ENCODE data around the gene KDM1B. TPM values are rescaled to one million over a fixed set of nuclear protein-coding genes. Genes with fewer than 3 reads are reported as not detected.
"Not testable (repeated sequence)": the region's sequence is repeated elsewhere in the genome, so short reads cannot be mapped to it uniquely, and the experiment has no call there.

Gene KDM1B
- total RNA-seq, 2 donors from 2014 or later: 11.0 to 31.8 TPM

DNA sequence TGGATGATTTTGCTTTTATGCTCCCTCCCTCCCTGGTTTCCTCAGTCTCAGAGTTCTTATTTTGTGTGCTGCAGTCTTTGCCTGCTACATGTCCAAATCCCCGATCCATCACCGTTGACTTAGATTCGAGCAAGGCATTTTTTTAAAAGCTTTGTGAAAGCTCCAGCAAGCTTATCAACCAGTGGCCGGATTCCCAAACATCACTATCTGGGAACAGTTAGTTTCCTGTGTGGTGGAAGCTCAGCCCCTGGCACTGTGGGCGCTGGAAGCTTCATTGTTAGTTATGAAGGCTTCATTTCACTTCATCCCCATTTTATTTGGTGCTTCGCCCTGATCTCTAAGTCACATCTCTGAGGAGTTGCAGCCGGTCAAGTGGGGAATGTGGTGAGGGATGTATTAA is 64.4 kb downstream of the KDM1B start:
- Histone ChIP-seq H3K36me3 (no peaks in the 10 kb centered on the region), H3K27me3 (replicated peaks; ENCODE audit: insufficient read depth) (no peaks in the 10 kb centered on the region), H3K9me3 (no peaks in the 10 kb centered on the region), H3K4me3 (no peak overlapping the region), H3K27ac (no peak overlapping the region), H3K4me1 (replicated peaks) (no peaks in the 10 kb centered on the region)
- 16% methylated on average over 7 of the region's 7 CpGs for WGBS
- no peak for DNase-seq (ENCODE audit: low spot score)
- intact Hi-C loops (cut with DNase I): no loop called here
- TF ChIP-seq POLR2A (IDR thresholded peaks at IDR 0.05) (no peak), POLR2AphosphoS5 (IDR thresholded peaks at IDR 0.05) (no peak), CTCF (IDR thresholded peaks at IDR 0.05) (no peak)

DNA sequence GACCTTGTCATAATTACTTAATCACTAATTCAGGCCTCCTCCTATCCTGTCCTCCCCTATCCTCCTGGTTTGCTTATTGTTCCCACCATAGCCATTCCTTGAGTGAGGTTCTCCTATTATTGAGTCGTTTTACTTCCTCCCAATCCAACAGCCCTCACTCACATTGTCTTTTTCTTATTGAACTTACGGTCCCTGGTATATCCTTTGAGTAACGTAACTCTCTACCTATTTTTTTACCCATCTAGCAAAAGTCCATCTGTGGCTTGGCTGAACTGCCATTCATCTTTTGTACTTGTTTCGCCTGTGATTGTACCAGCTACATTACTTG is 66.0 kb downstream of the KDM1B start:
- no peak overlapping the region for H3K27ac ChIP-seq
- no peak for DNase-seq (ENCODE audit: low spot score)
- intact Hi-C loops (cut with DNase I): no loop called here
- no peak for TF ChIP-seq CTCF (IDR thresholded peaks at IDR 0.05)
- no peak for TF ChIP-seq POLR2A (IDR thresholded peaks at IDR 0.05)
- TF ChIP-seq POLR2AphosphoS5 (IDR thresholded peaks at IDR 0.05): no peak
- no peak overlapping the region for H3K4me3 ChIP-seq
- H3K9me3 ChIP-seq: no peaks in the 10 kb centered on the region
- no peaks in the 10 kb centered on the region for H3K4me1 ChIP-seq (replicated peaks)
- whole genome bisulfite sequencing: 89% methylated on average over 4 of the region's 4 CpGs
- H3K27me3 ChIP-seq (replicated peaks; ENCODE audit: insufficient read depth): no peaks in the 10 kb centered on the region
- H3K36me3 ChIP-seq: no peaks in the 10 kb centered on the region

DNA sequence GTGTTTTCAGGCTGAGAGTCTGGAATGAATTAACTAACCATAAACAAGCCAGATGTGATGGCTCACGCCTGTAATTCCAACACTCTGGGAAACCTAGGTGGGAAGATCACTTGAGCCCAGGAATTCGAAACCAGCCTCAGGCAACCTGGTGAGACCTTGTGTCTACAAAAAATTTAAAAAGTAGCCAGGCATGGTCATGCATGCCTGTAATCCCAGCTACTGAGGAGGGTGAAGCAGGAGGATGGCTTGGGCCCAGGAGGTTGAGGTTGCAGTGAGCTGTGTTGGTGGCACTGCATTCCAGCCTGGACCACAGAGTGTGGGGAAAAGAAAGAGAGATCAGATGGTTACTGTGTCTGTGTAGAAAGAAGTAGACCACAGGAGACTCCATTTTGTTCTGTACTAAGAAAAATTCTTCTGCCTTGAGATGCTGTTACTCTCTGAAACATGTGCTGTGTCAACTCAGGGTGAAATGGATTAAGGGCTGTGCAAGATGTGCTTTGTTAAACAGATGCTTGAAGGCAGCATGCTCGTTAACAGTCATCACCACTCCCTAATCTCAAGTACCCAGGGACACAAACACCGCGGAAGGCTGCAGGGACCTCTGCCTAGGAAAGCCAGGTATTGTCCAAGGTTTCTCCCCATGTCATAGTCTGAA is 71.4 kb downstream of the KDM1B start:
- WGBS: 91% methylated on average over 5 of the region's 5 CpGs
- DNase-seq (ENCODE audit: low spot score); H3K27ac ChIP-seq; H3K4me1 ChIP-seq (replicated peaks); H3K36me3 ChIP-seq; H3K9me3 ChIP-seq; intact Hi-C loops (cut with DNase I); H3K4me3 ChIP-seq; H3K27me3 ChIP-seq (replicated peaks; ENCODE audit: insufficient read depth): not testable (repeated sequence)

DNA sequence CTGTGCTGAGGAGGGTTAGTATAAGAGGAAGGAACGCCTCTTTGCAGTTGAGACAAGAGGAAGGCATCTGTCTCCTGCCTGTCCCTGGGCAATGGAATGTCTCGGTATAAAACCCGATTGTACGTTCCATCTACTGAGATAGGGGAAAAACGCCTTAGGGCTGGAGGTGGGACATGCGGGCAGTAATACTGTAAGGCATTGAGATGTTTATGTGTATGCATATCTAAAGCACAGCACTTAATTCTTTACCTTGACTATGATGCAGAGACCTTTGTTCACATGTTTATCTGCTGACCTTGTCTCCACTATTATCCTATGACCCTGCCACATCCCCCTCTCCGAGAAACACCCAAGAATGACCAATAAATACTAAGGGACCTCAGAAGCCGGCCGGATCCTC is 71.9 kb downstream of the KDM1B start:
- not testable (repeated sequence) for DNase-seq (ENCODE audit: low spot score)

GRCh38 chr6:18228590-18228989 is 73.4 kb downstream of the KDM1B start:
- H3K9me3 ChIP-seq; H3K4me1 ChIP-seq (replicated peaks); intact Hi-C loops (cut with DNase I); H3K27ac ChIP-seq; H3K4me3 ChIP-seq; H3K36me3 ChIP-seq; DNase-seq (ENCODE audit: low spot score); H3K27me3 ChIP-seq (replicated peaks; ENCODE audit: insufficient read depth): not testable (repeated sequence)
- WGBS: 91% methylated on average over 14 of the region's 14 CpGs

More for the DNA sequence above, 71.9 kb downstream of the KDM1B start:
- WGBS: 92% methylated on average over 9 of the region's 9 CpGs
- H3K27me3 ChIP-seq (replicated peaks; ENCODE audit: insufficient read depth); H3K4me3 ChIP-seq; H3K36me3 ChIP-seq; intact Hi-C loops (cut with DNase I); H3K9me3 ChIP-seq; H3K27ac ChIP-seq; H3K4me1 ChIP-seq (replicated peaks): not testable (repeated sequence)

DNA sequence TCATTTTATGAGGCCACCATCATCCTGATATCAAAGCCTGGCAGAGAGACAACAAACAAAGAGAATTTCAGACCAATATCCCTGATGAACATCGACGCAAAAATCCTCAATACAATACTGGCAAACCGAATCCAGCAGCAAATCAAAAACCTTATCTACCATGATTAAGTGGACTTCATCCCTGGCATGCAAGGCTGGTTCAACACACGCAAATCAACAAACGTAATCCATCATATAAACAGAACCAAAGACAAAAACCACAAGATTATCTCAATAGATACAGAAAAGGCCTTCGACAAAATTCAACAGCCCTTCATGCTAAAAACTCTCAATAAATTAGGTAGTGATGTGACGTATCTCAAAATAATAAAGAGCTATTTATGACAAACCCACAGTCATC is 76.6 kb downstream of the KDM1B start:
- H3K4me1 ChIP-seq (replicated peaks); DNase-seq (ENCODE audit: low spot score); intact Hi-C loops (cut with DNase I); H3K9me3 ChIP-seq; H3K36me3 ChIP-seq; H3K27ac ChIP-seq; H3K27me3 ChIP-seq (replicated peaks; ENCODE audit: insufficient read depth); H3K4me3 ChIP-seq: not testable (repeated sequence)
- WGBS: 94% methylated on average over 7 of the region's 7 CpGs

GRCh38 chr6:18233770-18234169 is 78.5 kb downstream of the KDM1B start:
- H3K36me3 ChIP-seq; H3K9me3 ChIP-seq; intact Hi-C loops (cut with DNase I); H3K4me1 ChIP-seq (replicated peaks); H3K4me3 ChIP-seq; H3K27ac ChIP-seq; DNase-seq (ENCODE audit: low spot score); H3K27me3 ChIP-seq (replicated peaks; ENCODE audit: insufficient read depth): not testable (repeated sequence)
- 98% methylated on average over 4 of the region's 4 CpGs for WGBS

All from prostate gland (tissue), 2 donors.